ENCODE measurements around the gene C4orf54.

The C4orf54 gene

DNA sequence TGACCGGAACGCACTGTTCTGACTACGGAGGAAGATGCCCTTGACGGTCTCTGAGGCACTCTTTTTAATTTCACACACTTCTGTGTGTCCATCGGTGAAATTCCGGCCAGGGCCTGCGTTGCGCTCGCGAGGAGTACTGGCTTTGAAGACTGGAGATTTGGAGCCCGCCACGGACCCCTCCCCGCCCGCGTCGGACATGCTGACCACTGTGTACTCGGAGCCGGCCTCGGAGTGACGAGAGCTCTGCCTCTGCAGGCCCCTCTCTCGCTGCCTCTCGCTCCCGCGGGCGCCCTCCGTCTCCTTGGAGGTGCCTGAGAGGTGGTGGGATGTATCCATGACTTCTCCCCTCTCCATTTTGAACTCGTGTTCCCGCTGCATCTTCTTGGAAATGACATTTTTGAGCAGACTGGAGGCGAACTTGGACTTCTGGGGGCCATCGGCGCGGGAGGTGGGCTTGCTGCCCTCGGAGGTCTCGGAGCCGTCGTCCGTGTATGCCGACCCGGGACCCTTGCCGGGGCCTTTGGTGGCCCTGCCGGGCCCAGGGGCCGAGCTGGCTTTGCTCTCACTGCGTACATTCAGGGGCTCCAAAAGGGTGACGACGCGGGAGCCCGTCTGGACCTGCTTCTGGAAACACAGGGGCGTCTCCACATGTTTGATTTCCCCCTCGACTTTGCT is 5.7 kb downstream of the C4orf54 start:
- no peak for DNase-seq

DNA sequence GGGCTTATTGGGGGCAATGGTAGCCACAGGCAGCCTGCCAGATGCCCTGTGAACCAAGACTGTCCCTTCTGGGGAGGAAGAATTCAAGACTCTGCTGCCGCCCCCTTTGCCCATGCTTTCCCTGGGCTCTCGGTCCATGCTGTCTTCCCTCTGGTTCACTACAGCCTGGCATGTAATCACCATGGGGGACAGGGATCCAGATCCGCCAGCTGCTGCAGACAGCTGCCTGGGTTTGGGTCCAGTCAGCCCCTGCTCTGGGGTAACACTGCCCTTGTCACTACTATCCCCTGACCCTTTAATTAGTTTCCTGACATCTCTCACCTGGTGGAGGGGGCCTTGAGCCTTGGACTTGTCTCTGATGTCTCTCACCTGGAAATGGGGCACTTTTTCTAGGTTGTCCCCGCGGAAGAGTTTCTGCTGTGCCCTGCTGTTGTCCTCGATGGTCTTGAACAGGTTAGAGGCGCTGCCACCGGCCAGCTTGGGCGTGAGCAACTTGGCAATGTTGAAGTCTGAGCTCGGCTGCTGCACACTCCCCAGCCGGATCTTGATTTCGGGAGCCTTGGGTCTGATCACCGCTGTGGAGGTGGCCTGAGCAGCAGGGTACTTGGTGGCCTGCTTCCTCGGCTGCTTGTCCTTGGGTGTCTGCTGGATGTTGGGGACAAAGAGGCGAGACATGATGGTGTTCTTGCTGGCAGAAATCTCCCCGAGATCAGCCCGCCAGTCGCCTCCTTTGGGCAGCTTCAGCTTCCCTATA is 6.4 kb downstream of the C4orf54 start:
- DNase-seq, result no peak

GRCh38 chr4:99649778-99650177 is 7.8 kb downstream of the C4orf54 start:
- DNase-seq, result no peak

- DNase-seq, result no peak
Measured at GRCh38 chr4:99649208-99649607, 8.4 kb downstream of the C4orf54 start.

- no peak for DNase-seq
Measured at GRCh38 chr4:99648321-99648720, 9.3 kb downstream of the C4orf54 start.

- no peak for DNase-seq
Measured at GRCh38 chr4:99647071-99647470, 10.6 kb downstream of the C4orf54 start.

- no peak for DNase-seq
Measured at GRCh38 chr4:99645638-99646037, 12.0 kb downstream of the C4orf54 start.

- no peak for DNase-seq
Measured at GRCh38 chr4:99645036-99645435, 12.6 kb downstream of the C4orf54 start.

DNA sequence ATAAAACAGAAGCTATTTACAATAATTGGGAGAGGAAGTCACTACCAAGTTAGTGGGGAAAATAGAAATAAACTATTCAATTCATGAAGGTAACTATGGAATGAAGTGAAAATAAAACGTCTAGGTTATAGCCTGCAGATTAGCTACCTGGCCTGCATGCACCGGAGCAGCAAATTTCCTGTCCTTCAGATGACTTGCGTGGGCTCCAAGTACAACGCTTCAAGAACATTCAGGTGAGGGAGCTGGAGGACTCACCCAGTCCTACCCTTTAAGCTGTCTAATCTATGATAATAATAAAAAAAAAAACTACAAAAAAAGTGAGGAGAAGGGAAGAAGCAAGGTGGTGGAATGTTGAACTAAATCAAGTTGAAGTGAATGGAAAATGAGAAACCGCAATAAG is 13.2 kb downstream of the C4orf54 start:
- DNase-seq, result no peak

GRCh38 chr4:99642725-99643489 is 14.7 kb downstream of the C4orf54 start:
- no peak for DNase-seq

DNA sequence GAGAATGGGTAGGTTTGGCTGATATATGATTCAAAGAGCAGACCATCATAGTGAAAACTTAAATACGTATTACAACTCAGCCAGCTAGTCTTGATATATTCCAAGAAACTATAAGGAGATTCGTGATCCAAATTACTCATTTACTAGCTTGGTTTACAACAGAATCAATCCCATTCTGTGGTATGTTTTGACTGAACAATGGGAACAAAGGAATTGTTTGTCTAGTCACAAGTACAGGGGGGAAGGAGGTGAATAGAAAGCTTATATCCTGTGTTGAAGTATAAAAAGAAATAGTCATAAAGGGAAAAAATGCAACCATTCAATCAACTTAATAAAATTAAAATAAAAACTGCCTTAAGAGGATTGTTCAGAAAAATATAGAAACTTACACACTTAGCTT is 17.0 kb downstream of the C4orf54 start:
- DNase-seq, result no peak

GRCh38 chr4:99637174-99637573 is 20.5 kb downstream of the C4orf54 start:
- no peak for DNase-seq

GRCh38 chr4:99636422-99636821 is 21.2 kb downstream of the C4orf54 start:
- DNase-seq, result no peak

DNA sequence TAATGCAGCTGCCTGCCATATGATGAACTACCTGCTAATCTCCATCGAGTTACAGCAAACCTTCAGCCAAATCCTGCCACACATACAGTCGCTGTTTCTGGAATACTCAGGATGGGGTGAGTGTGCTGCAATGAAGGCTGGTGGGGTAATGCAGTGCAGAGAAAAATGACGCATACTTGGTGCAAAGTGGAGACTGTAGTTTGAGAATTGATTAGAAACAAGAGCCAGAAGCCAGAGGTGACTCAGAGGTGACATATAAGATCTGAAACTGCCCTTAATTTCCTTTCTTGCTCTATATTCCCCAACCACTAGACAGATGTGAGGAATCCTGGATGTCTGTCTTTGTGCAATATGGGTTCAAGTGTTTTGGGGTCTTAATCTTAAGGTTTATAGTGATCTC is 22.0 kb downstream of the C4orf54 start:
- DNase-seq, result no peak

GRCh38 chr4:99634742-99635360 is 22.8 kb downstream of the C4orf54 start:
- no peak for DNase-seq

DNA sequence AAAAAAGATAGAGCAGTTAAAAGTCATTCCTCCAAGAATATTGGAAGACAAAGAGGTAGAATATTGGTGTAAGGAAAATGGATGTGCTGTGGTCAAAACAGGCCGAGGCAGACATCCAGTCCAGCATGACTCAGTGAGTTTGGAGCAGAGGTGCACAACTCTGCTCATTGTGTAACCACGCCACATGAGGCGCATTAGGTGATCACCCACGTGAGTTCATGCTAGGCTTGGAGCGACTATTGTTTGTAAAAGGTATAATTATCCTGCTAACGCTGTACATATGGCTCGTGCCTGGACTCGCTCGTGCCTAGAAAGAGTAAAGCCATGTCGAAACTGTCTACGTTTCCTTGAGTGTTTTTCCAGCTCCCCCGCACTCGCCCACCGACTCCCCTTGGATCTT is 23.9 kb downstream of the C4orf54 start:
- DNase-seq, result no peak

- DNase-seq, result no peak
Measured at GRCh38 chr4:99630857-99631360, 26.7 kb downstream of the C4orf54 start.

GRCh38 chr4:99629962-99630554 is 27.6 kb downstream of the C4orf54 start:
- no peak for DNase-seq

GRCh38 chr4:99628040-99628439 is 29.6 kb downstream of the C4orf54 start:
- no peak for DNase-seq

GRCh38 chr4:99625369-99625768 is 32.3 kb downstream of the C4orf54 start:
- DNase-seq, result no peak

DNA sequence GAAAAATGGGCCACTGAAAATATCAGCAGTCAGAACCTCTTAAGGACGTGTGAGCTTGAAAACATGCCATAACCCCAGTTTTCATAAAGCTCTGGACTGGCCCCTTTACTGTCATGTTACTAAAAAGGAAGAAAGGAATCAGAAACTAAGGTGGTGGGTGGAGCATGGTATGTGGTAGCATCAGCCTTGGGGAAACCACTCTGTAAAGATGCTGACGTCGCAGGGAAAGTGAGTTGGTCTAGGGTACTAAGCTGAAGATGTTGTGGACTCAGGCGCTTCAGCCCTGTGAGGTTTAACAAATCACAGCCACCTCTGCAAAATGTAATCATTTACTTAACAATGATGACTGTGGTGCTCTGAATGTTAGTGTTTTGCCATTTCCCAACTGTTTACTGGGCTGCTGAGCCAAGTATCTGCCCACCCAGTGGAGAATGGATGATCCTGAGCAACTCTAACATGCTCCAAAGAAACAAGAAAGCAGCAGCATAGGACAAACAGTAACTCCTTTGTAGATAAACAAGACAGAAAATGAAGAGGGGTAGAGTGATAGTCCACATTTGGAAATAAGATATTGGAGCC is 33.4 kb downstream of the C4orf54 start:
- DNase-seq, result no peak

GRCh38 chr4:99622341-99622740 is 35.3 kb downstream of the C4orf54 start:
- DNase-seq, result no peak
